ENCODE measurements around the gene NCSTN. TPM values are rescaled to one million over a fixed set of nuclear protein-coding genes. Genes with fewer than 3 reads are reported as not detected.

Gene NCSTN
- total and polyA plus RNA-seq, 9 of the 15 experiments (the other 6 are each of a cell fraction or from before 2014, with no cell fraction given): 21.3 to 91.1 (median 57.9) TPM

DNA sequence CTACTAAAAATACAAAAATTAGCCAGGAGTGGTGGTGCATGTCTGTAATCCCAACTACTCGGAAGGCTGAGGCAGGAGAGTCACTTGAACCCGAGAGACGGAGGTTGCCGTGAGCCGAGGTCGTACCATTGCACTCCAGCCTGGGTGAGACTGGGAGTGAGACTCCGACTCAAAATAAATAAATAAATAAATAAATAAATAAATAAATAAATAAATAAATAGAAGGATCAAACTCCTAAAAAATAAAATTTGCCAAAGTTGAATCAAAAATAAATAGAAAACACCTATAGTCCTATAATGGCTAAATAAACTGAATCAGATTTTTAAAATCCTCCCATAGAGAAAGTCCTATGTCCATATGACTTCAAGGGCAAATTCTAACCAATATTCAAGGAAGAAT, 43.0 kb upstream of the NCSTN start (continued):
- no peak for TF ChIP-seq HEY1 (CRISPR knock-in tag; IDR thresholded peaks at IDR 0.05; ENCODE audit: borderline replicate concordance)
- TF ChIP-seq ARID2 (IDR thresholded peaks at IDR 0.05): no peak
- TF ChIP-seq NR3C1 (CRISPR knock-in tag; IDR thresholded peaks at IDR 0.05): no peak
- TF ChIP-seq SLC30A9 (CRISPR knock-in tag; IDR thresholded peaks at IDR 0.05): no peak

DNA sequence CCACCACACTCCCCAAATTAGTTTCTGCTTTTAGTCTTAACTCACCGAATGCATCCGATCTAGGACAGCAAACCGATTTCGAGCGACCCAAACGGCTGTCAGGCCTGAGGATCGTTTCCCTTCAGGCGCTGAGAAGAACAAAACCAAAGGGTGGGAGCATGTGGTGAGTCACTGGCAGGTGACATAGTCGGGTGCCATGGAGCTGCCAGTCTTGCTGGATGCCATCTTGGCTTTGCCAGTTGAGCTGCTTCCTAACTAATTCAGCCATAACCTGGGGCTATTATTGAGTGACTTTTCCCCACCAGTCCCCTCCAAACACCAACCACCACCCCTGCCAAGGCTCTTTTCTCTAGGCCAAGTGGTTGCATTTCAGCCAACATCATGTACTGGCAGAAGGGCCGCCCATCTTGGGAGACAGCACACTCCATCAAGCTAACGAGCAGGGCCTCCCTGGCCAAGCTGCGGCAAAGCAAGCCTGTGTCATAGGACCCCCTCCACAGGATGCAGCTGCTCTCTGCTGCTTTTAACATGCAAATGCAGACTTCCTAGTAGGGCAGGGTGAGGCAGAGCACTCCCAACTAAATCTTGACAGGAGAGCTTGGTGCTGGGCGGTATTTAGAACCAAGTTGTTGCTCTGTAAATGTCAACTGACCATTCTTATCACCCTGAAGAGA, 35.9 kb upstream of the NCSTN start:
- no peak for TF ChIP-seq NBN (IDR thresholded peaks at IDR 0.05; ENCODE audit: low read depth)
- TF ChIP-seq HNRNPL (IDR thresholded peaks at IDR 0.05; ENCODE audit: low read depth, low read length): no peak
- no peak for TF ChIP-seq POU5F1 (IDR thresholded peaks at IDR 0.05; ENCODE audit: borderline replicate concordance, low read depth, low read length, partially characterized antibody)
- TF ChIP-seq ILK (tag; IDR thresholded peaks at IDR 0.05; ENCODE audit: borderline replicate concordance, low read depth): no peak
- ATAC-seq (no peak), DNase-seq (ENCODE audit: extremely low read depth in 1 of 4, low spot score in 3 of 4) (no peak), FAIRE-seq (no peak)
- no peak overlapping the region for H3K27ac ChIP-seq (ENCODE audit: extremely low read depth, low read depth, low read length)
- H3K4me2 ChIP-seq (ENCODE audit: insufficient read depth, low read length): no peak overlapping the region
- H3K27me3 ChIP-seq (ENCODE audit: control insufficient read depth in 2 of 2, insufficient read depth in 2 of 2, low read length in 2 of 2): no peaks in the 10 kb centered on the region
- no peaks in the 10 kb centered on the region for H4K20me1 ChIP-seq (replicated peaks; ENCODE audit: control insufficient read depth, insufficient read depth, low read length)
- no peak overlapping the region for H3K4me3 ChIP-seq
- no peak overlapping the region for H2AFZ ChIP-seq (ENCODE audit: low read depth, low read length)
- no peak overlapping the region for H3K9ac ChIP-seq (ENCODE audit: insufficient read depth in 1 of 2, low read depth in 2 of 2, low read length in 2 of 2)
- WGBS (ENCODE audit: insufficient coverage, low coverage, missing lambda C conversion rate): 96% methylated on average over 13 of the region's 13 CpGs
- no TSS peak for BruUV-seq (replicated peaks)
- POLR2A ChIA-PET: interaction anchor here (0.6 to 2.5 kb wide), 4 partner anchors 9 to 194 kb away, joined by 3 to 7 read pairs (median 4); no protein-coding TSS in a partner anchor
- in situ Hi-C loops (cut with MboI) (no loop called here), intact Hi-C loops (cut with micrococcal nuclease) (no loop called here)
- CTCF ChIA-PET (ENCODE audit: low intra/inter-chr PET ratio): no interaction called here
- no peaks in the 10 kb centered on the region for H3K4me1 ChIP-seq (replicated peaks in 1 of 2; ENCODE audit: control insufficient read depth in 2 of 2, insufficient read depth in 2 of 2, low read length in 2 of 2)
- no peaks in the 10 kb centered on the region for H3K9me3 ChIP-seq (replicated peaks; ENCODE audit: control insufficient read depth, insufficient read depth, low read depth, low read length)
- H3K9me1 ChIP-seq (ENCODE audit: control insufficient read depth, insufficient read depth, low read length): no peaks in the 10 kb centered on the region
- H3K79me2 ChIP-seq (ENCODE audit: control insufficient read depth, insufficient read depth, low read length): no peaks in the 10 kb centered on the region
- H3K36me3 ChIP-seq (ENCODE audit: control insufficient read depth, insufficient read depth, low read length): peaks cover 88% of the 10 kb centered on the region
